Measurements from ENCODE around the gene TECPR1.

The TECPR1 gene

GRCh38 chr7:98177553-98177952, 74.5 kb downstream of the TECPR1 start:
- intact Hi-C loops (cut with DNase I; ENCODE audit: low total_unique reads), result no loop called here
- Histone ChIP-seq H3K4me3 (no peak overlapping the region), H3K36me3 (peaks cover 4 to 45% (median 33%) of the 10 kb centered on the region in 3 donors), H3K4me1 (peaks cover 0 to 4% (median 0%) of the 10 kb centered on the region in 4 donors), H3K9me3 (no peaks in the 10 kb centered on the region), H3K27me3 (no peaks in the 10 kb centered on the region), H3K27ac (no peak overlapping the region)
- DNase-seq, result no peak
- TF ChIP-seq CTCF (IDR thresholded peaks at IDR 0.05), result no peak

- H3K27me3 ChIP-seq, result no peaks in the 10 kb centered on the region
- H3K4me3 ChIP-seq, result no peak overlapping the region
- H3K27ac ChIP-seq, result no peak overlapping the region
- intact Hi-C loops (cut with DNase I; ENCODE audit: low total_unique reads), result no loop called here
- H3K4me1 ChIP-seq, result peaks cover 0 to 4% (median 0%) of the 10 kb centered on the region in 4 donors
- TF ChIP-seq CTCF (IDR thresholded peaks at IDR 0.05), result no peak
- no peaks in the 10 kb centered on the region for H3K9me3 ChIP-seq
- no peak for DNase-seq
- peaks cover 17 to 61% (median 40%) of the 10 kb centered on the region in 3 donors for H3K36me3 ChIP-seq
These were observed 76.6 kb downstream of the TECPR1 start for GRCh38 chr7:98175260-98175940.

GRCh38 chr7:98174334-98175259, 77.4 kb downstream of the TECPR1 start:
- no peak for TF ChIP-seq CTCF (IDR thresholded peaks at IDR 0.05)

GRCh38 chr7:98171449-98171848, 80.6 kb downstream of the TECPR1 start:
- no peak for TF ChIP-seq CTCF (IDR thresholded peaks at IDR 0.05)
- intact Hi-C loops (cut with DNase I; ENCODE audit: low total_unique reads), result no loop called here

More at GRCh38 chr7:98174334-98175259, 77.4 kb downstream of the TECPR1 start:
- Histone ChIP-seq H3K36me3 (peaks cover 17 to 58% (median 35%) of the 10 kb centered on the region in 3 donors), H3K27ac (no peak overlapping the region), H3K4me1 (peaks cover 0 to 4% (median 0%) of the 10 kb centered on the region in 4 donors), H3K27me3 (no peaks in the 10 kb centered on the region), H3K4me3 (no peak overlapping the region), H3K9me3 (no peaks in the 10 kb centered on the region)
- no peak for DNase-seq
- intact Hi-C loops (cut with DNase I; ENCODE audit: low total_unique reads), result no loop called here

GRCh38 chr7:98170966-98171365, 81.1 kb downstream of the TECPR1 start:
- Histone ChIP-seq H3K36me3 (peaks cover 17 to 43% (median 28%) of the 10 kb centered on the region in 3 donors), H3K27ac (no peak overlapping the region), H3K27me3 (no peaks in the 10 kb centered on the region), H3K4me3 (no peak overlapping the region), H3K9me3 (no peaks in the 10 kb centered on the region), H3K4me1 (no peaks in the 10 kb centered on the region)
- TF ChIP-seq CTCF (IDR thresholded peaks at IDR 0.05), result no peak
- DNase-seq, result no peak
- intact Hi-C loops (cut with DNase I; ENCODE audit: low total_unique reads), result no loop called here

More at GRCh38 chr7:98171449-98171848, 80.6 kb downstream of the TECPR1 start:
- Histone ChIP-seq H3K4me3 (no peak overlapping the region), H3K36me3 (peaks cover 17 to 43% (median 28%) of the 10 kb centered on the region in 3 donors), H3K27me3 (no peaks in the 10 kb centered on the region), H3K27ac (no peak overlapping the region), H3K4me1 (no peaks in the 10 kb centered on the region), H3K9me3 (no peaks in the 10 kb centered on the region)
- no peak for DNase-seq

All from tibial artery (tissue), 4 donors.